ENCODE results near the gene MAP4K3. TPM values are rescaled to one million over a fixed set of nuclear protein-coding genes. Genes with fewer than 3 reads are reported as not detected.

The MAP4K3 gene
- total RNA-seq, 1 donor from 2014 or later = 34.1 TPM

DNA sequence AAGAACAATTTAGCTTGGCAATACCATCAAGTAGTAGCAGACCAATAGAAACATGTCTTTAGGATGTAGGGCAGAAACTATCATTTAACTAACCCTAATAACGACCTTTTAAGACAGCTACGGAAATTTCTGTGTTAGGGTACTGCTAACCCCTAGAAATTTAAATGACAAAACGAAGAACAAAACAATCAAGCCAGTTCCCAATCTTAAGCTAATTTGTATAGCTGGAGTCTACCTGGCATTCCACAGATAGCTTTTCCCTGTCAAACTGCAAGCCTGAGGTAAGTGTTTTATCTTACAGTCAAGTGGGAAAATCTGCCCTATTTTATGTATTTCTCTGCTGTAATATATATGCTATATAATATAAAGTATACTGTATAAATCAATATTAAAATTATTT, 155.7 kb downstream of the MAP4K3 start:
- Histone ChIP-seq H3K4me3 (no peak overlapping the region), H3K27ac (no peak overlapping the region), H3K27me3 (no peaks in the 10 kb centered on the region), H3K36me3 (peaks cover 45 to 48% of the 10 kb centered on the region in 2 donors), H3K9me3 (no peaks in the 10 kb centered on the region), H3K4me1 (no peaks in the 10 kb centered on the region)
- no peak for DNase-seq (ENCODE audit: low spot score in 2 of 2)
- TF ChIP-seq, protein P1, sequence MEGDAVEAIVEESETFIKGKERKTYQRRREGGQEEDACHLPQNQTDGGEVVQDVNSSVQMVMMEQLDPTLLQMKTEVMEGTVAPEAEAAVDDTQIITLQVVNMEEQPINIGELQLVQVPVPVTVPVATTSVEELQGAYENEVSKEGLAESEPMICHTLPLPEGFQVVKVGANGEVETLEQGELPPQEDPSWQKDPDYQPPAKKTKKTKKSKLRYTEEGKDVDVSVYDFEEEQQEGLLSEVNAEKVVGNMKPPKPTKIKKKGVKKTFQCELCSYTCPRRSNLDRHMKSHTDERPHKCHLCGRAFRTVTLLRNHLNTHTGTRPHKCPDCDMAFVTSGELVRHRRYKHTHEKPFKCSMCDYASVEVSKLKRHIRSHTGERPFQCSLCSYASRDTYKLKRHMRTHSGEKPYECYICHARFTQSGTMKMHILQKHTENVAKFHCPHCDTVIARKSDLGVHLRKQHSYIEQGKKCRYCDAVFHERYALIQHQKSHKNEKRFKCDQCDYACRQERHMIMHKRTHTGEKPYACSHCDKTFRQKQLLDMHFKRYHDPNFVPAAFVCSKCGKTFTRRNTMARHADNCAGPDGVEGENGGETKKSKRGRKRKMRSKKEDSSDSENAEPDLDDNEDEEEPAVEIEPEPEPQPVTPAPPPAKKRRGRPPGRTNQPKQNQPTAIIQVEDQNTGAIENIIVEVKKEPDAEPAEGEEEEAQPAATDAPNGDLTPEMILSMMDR (IDR thresholded peaks at IDR 0.05) = no peak
- intact Hi-C loops (cut with DNase I) = no loop called here

DNA sequence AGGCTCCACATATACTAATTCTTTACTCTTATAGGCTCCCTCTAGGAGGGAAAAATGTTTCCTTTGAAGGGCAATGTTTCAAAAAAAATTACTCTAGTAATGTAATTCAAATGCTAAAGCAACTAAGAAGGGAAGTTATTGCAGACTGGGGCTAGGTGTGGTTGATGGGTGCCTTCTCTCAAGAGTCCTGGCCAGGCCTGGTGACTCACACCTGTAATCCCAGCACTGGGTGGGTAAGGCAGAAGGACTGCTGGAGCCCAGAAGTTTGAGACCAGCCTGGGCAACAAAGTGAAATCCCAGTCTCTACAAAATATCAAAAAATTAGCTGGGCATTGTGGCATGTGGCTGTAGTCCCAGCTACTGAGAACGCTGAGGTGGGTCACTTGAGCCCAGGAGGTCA, 162.1 kb downstream of the MAP4K3 start:
- H3K27me3 ChIP-seq = no peaks in the 10 kb centered on the region
- H3K4me3 ChIP-seq = no peak overlapping the region
- H3K4me1 ChIP-seq = no peaks in the 10 kb centered on the region
- no peaks in the 10 kb centered on the region for H3K9me3 ChIP-seq
- intact Hi-C loops (cut with DNase I) = no loop called here
- TF ChIP-seq, protein P1 (IDR thresholded peaks at IDR 0.05) = no peak
- DNase-seq (ENCODE audit: low spot score in 2 of 2) = no peak
- H3K36me3 ChIP-seq = peaks cover 28 to 48% of the 10 kb centered on the region in 2 donors
- no peak overlapping the region for H3K27ac ChIP-seq

DNA sequence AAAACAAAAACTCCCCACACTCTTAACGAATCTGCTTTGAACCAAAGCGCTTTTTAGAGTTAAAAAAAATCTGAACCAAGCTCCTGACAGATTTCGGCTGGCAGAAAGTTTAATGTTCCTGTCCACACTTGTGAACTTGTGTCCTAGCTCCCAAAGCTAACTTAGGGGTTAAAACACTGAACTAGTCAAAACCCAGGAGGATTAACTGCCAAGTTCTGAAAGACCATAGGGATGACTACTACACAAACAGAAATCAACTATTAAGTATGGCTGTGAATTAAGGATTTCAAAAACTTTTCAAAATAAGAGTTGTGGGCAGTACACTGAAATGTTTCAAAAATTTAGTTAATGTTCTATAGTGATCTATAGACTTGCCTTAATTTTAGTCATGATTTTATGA, 167.1 kb downstream of the MAP4K3 start:
- H3K27me3 ChIP-seq = no peaks in the 10 kb centered on the region
- peaks cover 0 to 25% of the 10 kb centered on the region in 2 donors for H3K36me3 ChIP-seq
- H3K4me1 ChIP-seq = peaks cover 0 to 6% of the 10 kb centered on the region in 2 donors
- no peak for DNase-seq (ENCODE audit: low spot score in 2 of 2)
- TF ChIP-seq, protein P1 (IDR thresholded peaks at IDR 0.05) = no peak
- intact Hi-C loops (cut with DNase I) = no loop called here
- no peaks in the 10 kb centered on the region for H3K9me3 ChIP-seq
- no peak overlapping the region for H3K4me3 ChIP-seq
- no peak overlapping the region for H3K27ac ChIP-seq

DNA sequence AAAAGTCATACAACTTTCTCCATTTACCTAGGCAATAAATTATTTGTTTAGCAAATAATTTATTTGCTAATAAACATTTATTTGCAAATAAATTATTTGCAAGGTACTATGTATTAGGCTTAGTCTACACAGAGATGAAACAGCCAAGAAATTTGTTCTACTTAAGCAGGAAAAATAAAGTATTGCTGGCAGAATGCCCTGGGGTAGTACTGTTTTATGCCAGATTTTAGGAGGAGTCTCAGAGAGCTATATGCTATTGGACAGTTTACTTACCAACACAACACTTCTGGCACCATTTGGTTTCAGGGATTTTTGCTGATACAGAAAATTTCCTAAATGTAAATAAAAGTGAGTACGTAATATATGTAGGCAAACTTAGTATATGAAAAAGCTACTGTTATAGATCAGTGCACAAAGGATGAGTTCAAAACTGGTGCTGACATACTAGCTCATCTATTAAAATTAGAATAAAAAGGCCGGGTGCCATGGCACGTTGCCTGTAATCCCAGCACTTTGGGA, 170.1 kb downstream of the MAP4K3 start:
- Histone ChIP-seq H3K4me3 (no peak overlapping the region), H3K9me3 (no peaks in the 10 kb centered on the region), H3K36me3 (peaks cover 13 to 15% of the 10 kb centered on the region in 2 donors), H3K27ac (no peak overlapping the region), H3K27me3 (no peaks in the 10 kb centered on the region), H3K4me1 (peaks cover 0 to 6% of the 10 kb centered on the region in 2 donors)
- TF ChIP-seq, protein P1 (IDR thresholded peaks at IDR 0.05) = no peak
- DNase-seq (ENCODE audit: low spot score in 2 of 2) = no peak
- intact Hi-C loops (cut with DNase I) = no loop called here

DNA sequence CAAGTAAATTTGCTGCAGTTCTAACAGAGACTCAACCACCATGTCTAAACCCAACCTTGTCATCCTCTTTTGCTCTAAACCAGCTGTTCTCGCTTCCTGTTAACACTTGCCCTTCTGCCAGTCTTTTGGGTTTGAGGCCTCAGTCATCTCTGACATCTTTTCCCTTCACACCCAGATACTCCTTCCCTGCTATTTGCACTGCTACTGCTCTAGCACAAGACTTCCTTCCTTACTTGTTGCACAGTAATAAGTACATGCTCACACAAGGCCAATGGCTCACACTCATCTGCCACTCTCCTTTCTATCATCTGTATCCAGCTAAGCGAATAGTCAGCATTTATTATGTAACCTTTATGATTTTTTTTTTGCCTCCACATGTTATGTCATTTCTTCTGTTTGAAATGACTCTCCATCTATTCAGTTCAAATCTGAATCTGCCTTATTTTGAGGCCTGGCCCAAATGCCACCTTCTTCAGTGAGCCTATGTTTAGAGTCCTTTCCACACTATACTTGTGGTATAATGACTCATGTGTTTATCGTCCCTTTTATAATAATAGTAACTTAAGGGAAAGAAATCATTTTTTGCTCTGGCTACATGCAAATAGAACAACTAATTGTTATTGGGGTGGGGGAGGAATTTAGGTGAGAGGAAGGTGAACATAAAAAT, 170.8 kb downstream of the MAP4K3 start:
- no peak overlapping the region for H3K4me3 ChIP-seq
- intact Hi-C loops (cut with DNase I) = no loop called here
- H3K9me3 ChIP-seq = no peaks in the 10 kb centered on the region
- DNase-seq (ENCODE audit: low spot score in 2 of 2) = no peak
- peaks cover 14 to 15% of the 10 kb centered on the region in 2 donors for H3K36me3 ChIP-seq
- no peaks in the 10 kb centered on the region for H3K27me3 ChIP-seq
- TF ChIP-seq, protein P1 (IDR thresholded peaks at IDR 0.05) = no peak
- H3K27ac ChIP-seq = no peak overlapping the region
- peaks cover 0 to 6% of the 10 kb centered on the region in 2 donors for H3K4me1 ChIP-seq
